ENCODE results near the gene USH2A.

USH2A gene

DNA sequence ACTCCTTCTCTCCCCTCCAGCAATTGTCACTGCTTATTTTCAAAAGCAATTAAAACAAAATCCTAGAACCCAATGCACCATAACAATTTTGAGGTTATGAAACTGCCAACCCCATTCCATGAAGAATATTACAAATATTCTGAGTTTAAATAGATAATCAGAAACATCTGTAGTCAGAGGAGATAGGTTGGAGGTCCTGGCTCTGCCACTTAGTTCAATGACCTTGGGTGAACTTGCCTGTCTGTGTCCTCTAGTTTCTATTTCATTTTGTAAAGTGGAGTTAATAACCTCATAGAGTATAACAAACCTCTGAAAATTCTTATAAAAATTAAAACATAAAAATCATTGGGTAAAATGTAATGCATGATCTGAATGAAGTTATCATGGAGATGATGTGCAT lies 691.5 kb downstream of the USH2A start:
- Histone ChIP-seq H3K4me3 (ENCODE audit: insufficient read depth, low read length, poor library complexity, severe bottlenecking) (no peak overlapping the region), H3K4me2 (ENCODE audit: low read depth, low read length, poor library complexity, severe bottlenecking) (no peak overlapping the region), H3K9me2 (replicated peaks; ENCODE audit: insufficient read depth, low read length) (no peaks in the 10 kb centered on the region), H2AFZ (ENCODE audit: low read depth, low read length, severe bottlenecking) (no peak overlapping the region), H3K36me3 (ENCODE audit: low read length) (no peaks in the 10 kb centered on the region), H3K9me3 (ENCODE audit: insufficient read depth, low read length) (no peaks in the 10 kb centered on the region), H3K9ac (ENCODE audit: low read length) (no peak overlapping the region), H3K27ac (ENCODE audit: low read depth, low read length) (no peak overlapping the region), H3K27me3 (ENCODE audit: low read length) (no peaks in the 10 kb centered on the region), H3K79me2 (ENCODE audit: insufficient read depth, low read length) (no peaks in the 10 kb centered on the region), H3F3A (ENCODE audit: insufficient read depth) (no peaks in the 10 kb centered on the region), H4K20me1 (ENCODE audit: low read depth, low read length) (no peaks in the 10 kb centered on the region)
- TF ChIP-seq EZH2phosphoT487 (conservative IDR thresholded peaks at IDR 0.05; ENCODE audit: low read length), result no peak
- TF ChIP-seq, protein P1, sequence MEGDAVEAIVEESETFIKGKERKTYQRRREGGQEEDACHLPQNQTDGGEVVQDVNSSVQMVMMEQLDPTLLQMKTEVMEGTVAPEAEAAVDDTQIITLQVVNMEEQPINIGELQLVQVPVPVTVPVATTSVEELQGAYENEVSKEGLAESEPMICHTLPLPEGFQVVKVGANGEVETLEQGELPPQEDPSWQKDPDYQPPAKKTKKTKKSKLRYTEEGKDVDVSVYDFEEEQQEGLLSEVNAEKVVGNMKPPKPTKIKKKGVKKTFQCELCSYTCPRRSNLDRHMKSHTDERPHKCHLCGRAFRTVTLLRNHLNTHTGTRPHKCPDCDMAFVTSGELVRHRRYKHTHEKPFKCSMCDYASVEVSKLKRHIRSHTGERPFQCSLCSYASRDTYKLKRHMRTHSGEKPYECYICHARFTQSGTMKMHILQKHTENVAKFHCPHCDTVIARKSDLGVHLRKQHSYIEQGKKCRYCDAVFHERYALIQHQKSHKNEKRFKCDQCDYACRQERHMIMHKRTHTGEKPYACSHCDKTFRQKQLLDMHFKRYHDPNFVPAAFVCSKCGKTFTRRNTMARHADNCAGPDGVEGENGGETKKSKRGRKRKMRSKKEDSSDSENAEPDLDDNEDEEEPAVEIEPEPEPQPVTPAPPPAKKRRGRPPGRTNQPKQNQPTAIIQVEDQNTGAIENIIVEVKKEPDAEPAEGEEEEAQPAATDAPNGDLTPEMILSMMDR (IDR thresholded peaks at IDR 0.05; ENCODE audit: insufficient read depth, low read length, poor library complexity, severe bottlenecking), result no peak

DNA sequence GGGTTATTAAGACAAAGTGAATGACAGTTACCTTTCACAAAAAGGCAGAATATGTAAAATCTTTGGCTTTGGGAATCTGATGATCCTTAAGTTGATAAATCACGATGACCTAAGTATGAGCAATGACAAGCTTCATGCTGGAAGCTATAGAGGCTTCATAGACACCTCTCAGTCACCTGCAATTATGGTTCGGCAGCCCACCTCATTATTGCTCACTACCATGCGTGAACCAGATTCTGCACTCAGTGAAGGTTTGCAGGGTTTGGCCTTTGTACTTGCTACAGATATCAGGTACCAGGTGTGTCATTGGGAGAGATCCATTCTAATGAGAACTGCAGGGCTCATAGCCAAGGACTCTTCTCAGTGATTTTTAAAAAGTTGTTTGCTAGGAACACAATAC lies 692.6 kb downstream of the USH2A start:
- Histone ChIP-seq H3K27ac (ENCODE audit: low read depth, low read length) (no peak overlapping the region), H2AFZ (ENCODE audit: low read depth, low read length, severe bottlenecking) (no peak overlapping the region), H4K20me1 (ENCODE audit: low read depth, low read length) (no peaks in the 10 kb centered on the region), H3K27me3 (ENCODE audit: low read length) (no peaks in the 10 kb centered on the region), H3F3A (ENCODE audit: insufficient read depth) (no peaks in the 10 kb centered on the region), H3K9me3 (ENCODE audit: insufficient read depth, low read length) (no peaks in the 10 kb centered on the region), H3K36me3 (ENCODE audit: low read length) (no peaks in the 10 kb centered on the region), H3K79me2 (ENCODE audit: insufficient read depth, low read length) (no peaks in the 10 kb centered on the region), H3K4me3 (ENCODE audit: insufficient read depth, low read length, poor library complexity, severe bottlenecking) (no peak overlapping the region), H3K9me2 (replicated peaks; ENCODE audit: insufficient read depth, low read length) (no peaks in the 10 kb centered on the region), H3K9ac (ENCODE audit: low read length) (no peak overlapping the region), H3K4me2 (ENCODE audit: low read depth, low read length, poor library complexity, severe bottlenecking) (no peak overlapping the region)
- TF ChIP-seq, protein P1 (IDR thresholded peaks at IDR 0.05; ENCODE audit: insufficient read depth, low read length, poor library complexity, severe bottlenecking), result no peak
- TF ChIP-seq EZH2phosphoT487 (conservative IDR thresholded peaks at IDR 0.05; ENCODE audit: low read length), result no peak

DNA sequence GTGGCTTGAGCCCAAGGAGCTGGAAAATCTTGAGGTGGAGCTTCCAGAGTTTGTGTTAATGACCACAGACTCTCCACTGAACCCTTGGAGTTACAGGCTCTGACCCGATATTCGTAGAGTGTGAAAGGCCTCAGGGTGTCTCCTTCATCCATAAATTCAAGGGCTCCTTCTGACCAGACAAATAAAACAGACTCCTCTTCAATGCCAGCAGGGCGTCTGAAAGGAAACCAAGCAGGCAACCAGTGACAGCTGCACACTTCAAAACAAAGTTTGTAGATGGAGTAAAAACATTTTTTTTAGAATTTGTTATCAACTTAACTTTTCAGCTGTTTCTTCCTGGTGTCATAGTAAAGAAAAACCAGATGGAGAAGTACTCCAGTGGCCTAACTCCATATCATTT lies 695.1 kb downstream of the USH2A start:
- Histone ChIP-seq H3F3A (ENCODE audit: insufficient read depth) (no peaks in the 10 kb centered on the region), H3K4me3 (ENCODE audit: insufficient read depth, low read length, poor library complexity, severe bottlenecking) (no peak overlapping the region), H2AFZ (ENCODE audit: low read depth, low read length, severe bottlenecking) (no peak overlapping the region), H3K9me3 (ENCODE audit: insufficient read depth, low read length) (no peaks in the 10 kb centered on the region), H3K27me3 (ENCODE audit: low read length) (no peaks in the 10 kb centered on the region), H3K9ac (ENCODE audit: low read length) (no peak overlapping the region), H4K20me1 (ENCODE audit: low read depth, low read length) (no peaks in the 10 kb centered on the region), H3K27ac (ENCODE audit: low read depth, low read length) (no peak overlapping the region), H3K9me2 (replicated peaks; ENCODE audit: insufficient read depth, low read length) (no peaks in the 10 kb centered on the region), H3K79me2 (ENCODE audit: insufficient read depth, low read length) (no peaks in the 10 kb centered on the region), H3K4me2 (ENCODE audit: low read depth, low read length, poor library complexity, severe bottlenecking) (no peak overlapping the region), H3K36me3 (ENCODE audit: low read length) (no peaks in the 10 kb centered on the region)
- TF ChIP-seq, protein P1 (IDR thresholded peaks at IDR 0.05; ENCODE audit: insufficient read depth, low read length, poor library complexity, severe bottlenecking), result no peak

DNA sequence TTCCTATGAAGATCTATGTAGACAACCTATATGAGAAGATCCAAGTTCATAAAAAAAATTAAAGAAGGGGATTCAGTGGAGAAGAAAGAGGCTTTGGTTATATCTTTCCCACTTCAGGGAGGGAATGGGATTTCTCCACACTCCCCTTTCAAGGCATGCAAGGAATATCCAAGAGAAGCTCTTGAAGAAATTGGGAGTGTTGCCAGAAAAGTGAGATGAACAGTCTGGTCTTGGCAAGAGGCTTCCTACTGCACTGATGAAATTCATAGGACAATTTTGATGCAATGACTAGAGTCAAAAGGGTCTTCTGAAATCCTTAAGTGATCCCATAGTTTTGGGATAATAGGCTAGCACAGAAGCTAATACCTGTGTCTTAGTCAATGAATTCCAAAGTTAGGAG lies 703.1 kb downstream of the USH2A start:
- H3K36me3 ChIP-seq (ENCODE audit: low read length), result no peaks in the 10 kb centered on the region
- TF ChIP-seq, protein P1 (IDR thresholded peaks at IDR 0.05; ENCODE audit: insufficient read depth, low read length, poor library complexity, severe bottlenecking), result no peak
- TF ChIP-seq EZH2phosphoT487 (conservative IDR thresholded peaks at IDR 0.05; ENCODE audit: low read length), result no peak
- H4K20me1 ChIP-seq (ENCODE audit: low read depth, low read length), result no peaks in the 10 kb centered on the region
- no peak overlapping the region for H2AFZ ChIP-seq (ENCODE audit: low read depth, low read length, severe bottlenecking)
- H3K4me3 ChIP-seq (ENCODE audit: insufficient read depth, low read length, poor library complexity, severe bottlenecking), result no peak overlapping the region
- no peak overlapping the region for H3K27ac ChIP-seq (ENCODE audit: low read depth, low read length)
- H3K9me2 ChIP-seq (replicated peaks; ENCODE audit: insufficient read depth, low read length), result no peaks in the 10 kb centered on the region
- H3K9me3 ChIP-seq (ENCODE audit: insufficient read depth, low read length), result no peaks in the 10 kb centered on the region
- H3F3A ChIP-seq (ENCODE audit: insufficient read depth), result no peaks in the 10 kb centered on the region
- no peaks in the 10 kb centered on the region for H3K27me3 ChIP-seq (ENCODE audit: low read length)
- no peak overlapping the region for H3K9ac ChIP-seq (ENCODE audit: low read length)
- no peaks in the 10 kb centered on the region for H3K79me2 ChIP-seq (ENCODE audit: insufficient read depth, low read length)
- H3K4me2 ChIP-seq (ENCODE audit: low read depth, low read length, poor library complexity, severe bottlenecking), result no peak overlapping the region

All from SU-DHL-6 (cell line).